KMS-11 (cell line): ENCODE results near the gene GPC3.

Source experiments
- H2AFZ ChIP-seq: fragments of 200-600 bp; sonication (generic); 2 replicates; pipeline ENCODE4 v1.6.1; 2016; ENCODE audit warnings: antibody characterized with exemption, mixed run types, low read depth
- H3K27ac ChIP-seq: fragments of 200-600 bp; sonication (generic); 2 replicates; pipeline ENCODE4 v1.6.1; 2016; ENCODE audit warnings: mild to moderate bottlenecking, mixed run types
- H3K27me3 ChIP-seq: fragments of 200-600 bp; sonication (generic); 2 replicates; pipeline ENCODE4 v1.6.1; 2017; ENCODE audit warnings: mild to moderate bottlenecking, low read depth, mixed run types, moderate library complexity; ENCODE audit not compliant: insufficient read depth
- H3K36me3 ChIP-seq: fragments of 200-600 bp; sonication (generic); 2 replicates; pipeline ENCODE4 v1.6.1; 2017; ENCODE audit warnings: mild to moderate bottlenecking, mixed run types; ENCODE audit not compliant: insufficient read depth
- H3K4me1 ChIP-seq: fragments of 200-600 bp; sonication (generic); 2 replicates; pipeline ENCODE4 v1.6.1; 2016; ENCODE audit warnings: mild to moderate bottlenecking, low read depth, mixed run types; ENCODE audit not compliant: poor library complexity, severe bottlenecking
- H3K4me2 ChIP-seq: fragments of 200-600 bp; sonication (generic); 2 replicates; pipeline ENCODE4 v1.7.0; 2016; ENCODE audit warnings: mild to moderate bottlenecking, mixed run types
- H3K4me3 ChIP-seq: fragments of 200-600 bp; sonication (generic); IDR thresholded peaks from 2 replicates; pipeline ENCODE4 v1.6.1; 2017; ENCODE audit warnings: low read depth, low read length, mixed read lengths; ENCODE audit not compliant: insufficient read depth
- H3K79me2 ChIP-seq: fragments of 200-600 bp; sonication (generic); 2 replicates; pipeline ENCODE4 v1.6.1; 2016; ENCODE audit warnings: low read depth, mixed run types; ENCODE audit not compliant: insufficient read depth
- H3K9ac ChIP-seq: fragments of 200-600 bp; sonication (generic); 2 replicates; pipeline ENCODE4 v1.6.1; 2016; ENCODE audit warnings: mild to moderate bottlenecking, mixed run types
- H4K20me1 ChIP-seq: fragments of 200-600 bp; sonication (generic); 2 replicates; pipeline ENCODE4 v1.6.1; 2016; ENCODE audit warnings: mild to moderate bottlenecking, mixed run types; ENCODE audit not compliant: insufficient read depth
- TF ChIP-seq, protein P1 (sequence below): fragments of 200-600 bp; sonication (generic); conservative IDR thresholded peaks from 2 replicates; pipeline ENCODE4 v1.6.1; 2017; ENCODE audit warnings: low read depth, mild to moderate bottlenecking, antibody characterized with exemption, low read length, moderate library complexity, mixed read lengths

GPC3 gene

DNA sequence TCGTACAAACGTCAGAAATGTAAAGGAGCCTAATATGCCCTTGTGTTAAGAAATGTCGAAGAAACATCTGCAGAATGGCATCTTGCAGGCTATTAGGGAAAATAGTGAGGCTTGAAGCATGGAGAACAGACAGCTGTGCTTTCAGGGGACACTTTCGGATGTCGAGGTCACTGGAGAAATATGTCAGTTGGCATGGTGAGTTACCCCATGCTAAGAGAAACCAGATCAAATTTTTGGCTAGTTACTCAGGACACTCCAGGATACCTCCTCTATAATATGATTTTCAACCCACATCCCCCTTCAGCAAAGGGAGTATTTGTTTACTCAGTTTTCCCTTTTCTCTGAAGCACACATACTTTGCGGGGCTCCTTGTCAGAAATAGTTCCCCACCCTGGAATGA is 171.4 kb downstream of the GPC3 start:
- Histone ChIP-seq H3K4me3 (no peak overlapping the region), H3K27me3 (no peaks in the 10 kb centered on the region), H3K36me3 (no peaks in the 10 kb centered on the region)

DNA sequence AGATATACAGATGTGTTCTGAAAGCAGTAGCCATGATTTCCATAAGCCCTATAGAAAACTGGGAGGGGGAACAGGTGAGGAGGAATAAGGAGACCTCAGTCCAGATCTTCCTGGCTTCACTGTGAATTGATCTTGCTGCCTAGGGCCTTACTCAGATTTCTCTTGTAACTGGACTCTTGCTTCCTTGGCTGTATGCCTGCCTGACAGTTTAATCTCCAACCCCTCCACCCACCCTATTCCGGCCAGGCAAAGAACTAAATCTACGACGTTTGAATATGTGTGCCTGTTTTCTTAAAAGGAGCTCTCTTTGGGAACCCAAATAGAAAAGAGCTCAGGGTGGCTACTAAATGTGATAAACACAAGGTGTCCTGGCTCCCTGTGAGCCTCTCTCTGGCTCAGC is 173.0 kb downstream of the GPC3 start:
- Histone ChIP-seq H3K4me3 (no peak overlapping the region), H3K9ac (no peak overlapping the region), H3K4me2 (no peak overlapping the region), H3K27me3 (no peaks in the 10 kb centered on the region), H2AFZ (no peak overlapping the region), H3K27ac (no peak overlapping the region), H3K36me3 (no peaks in the 10 kb centered on the region), H4K20me1 (no peaks in the 10 kb centered on the region), H3K4me1 (no peaks in the 10 kb centered on the region), H3K79me2 (no peaks in the 10 kb centered on the region)
- TF ChIP-seq, protein P1, sequence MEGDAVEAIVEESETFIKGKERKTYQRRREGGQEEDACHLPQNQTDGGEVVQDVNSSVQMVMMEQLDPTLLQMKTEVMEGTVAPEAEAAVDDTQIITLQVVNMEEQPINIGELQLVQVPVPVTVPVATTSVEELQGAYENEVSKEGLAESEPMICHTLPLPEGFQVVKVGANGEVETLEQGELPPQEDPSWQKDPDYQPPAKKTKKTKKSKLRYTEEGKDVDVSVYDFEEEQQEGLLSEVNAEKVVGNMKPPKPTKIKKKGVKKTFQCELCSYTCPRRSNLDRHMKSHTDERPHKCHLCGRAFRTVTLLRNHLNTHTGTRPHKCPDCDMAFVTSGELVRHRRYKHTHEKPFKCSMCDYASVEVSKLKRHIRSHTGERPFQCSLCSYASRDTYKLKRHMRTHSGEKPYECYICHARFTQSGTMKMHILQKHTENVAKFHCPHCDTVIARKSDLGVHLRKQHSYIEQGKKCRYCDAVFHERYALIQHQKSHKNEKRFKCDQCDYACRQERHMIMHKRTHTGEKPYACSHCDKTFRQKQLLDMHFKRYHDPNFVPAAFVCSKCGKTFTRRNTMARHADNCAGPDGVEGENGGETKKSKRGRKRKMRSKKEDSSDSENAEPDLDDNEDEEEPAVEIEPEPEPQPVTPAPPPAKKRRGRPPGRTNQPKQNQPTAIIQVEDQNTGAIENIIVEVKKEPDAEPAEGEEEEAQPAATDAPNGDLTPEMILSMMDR, result no peak

More for the DNA sequence above, 171.4 kb downstream of the GPC3 start:
- Histone ChIP-seq H3K79me2 (no peaks in the 10 kb centered on the region), H4K20me1 (no peaks in the 10 kb centered on the region), H3K4me1 (no peaks in the 10 kb centered on the region), H3K27ac (no peak overlapping the region), H3K4me2 (no peak overlapping the region), H3K9ac (no peak overlapping the region), H2AFZ (no peak overlapping the region)
- TF ChIP-seq, protein P1, result no peak

DNA sequence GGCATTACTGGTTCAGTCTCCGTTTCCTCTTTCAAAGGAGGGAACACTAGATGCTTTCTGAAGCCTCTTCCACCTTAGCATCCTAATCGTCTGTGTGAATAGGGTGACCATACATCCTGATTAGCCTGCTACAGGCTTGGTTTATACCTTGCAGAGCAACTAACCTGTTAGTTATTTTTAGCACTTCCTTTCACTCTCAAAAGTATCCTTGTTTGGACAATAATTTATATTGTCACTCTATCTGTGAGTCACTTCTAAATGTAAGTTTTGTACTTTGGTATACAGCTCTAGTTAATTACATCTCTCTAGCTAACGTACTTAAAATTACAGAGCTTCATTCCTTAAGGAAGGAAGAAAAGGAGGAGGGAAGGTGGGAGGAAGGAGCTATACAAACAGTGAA is 174.5 kb downstream of the GPC3 start:
- no peak overlapping the region for H3K4me2 ChIP-seq
- TF ChIP-seq, protein P1, result no peak
- no peaks in the 10 kb centered on the region for H3K79me2 ChIP-seq

DNA sequence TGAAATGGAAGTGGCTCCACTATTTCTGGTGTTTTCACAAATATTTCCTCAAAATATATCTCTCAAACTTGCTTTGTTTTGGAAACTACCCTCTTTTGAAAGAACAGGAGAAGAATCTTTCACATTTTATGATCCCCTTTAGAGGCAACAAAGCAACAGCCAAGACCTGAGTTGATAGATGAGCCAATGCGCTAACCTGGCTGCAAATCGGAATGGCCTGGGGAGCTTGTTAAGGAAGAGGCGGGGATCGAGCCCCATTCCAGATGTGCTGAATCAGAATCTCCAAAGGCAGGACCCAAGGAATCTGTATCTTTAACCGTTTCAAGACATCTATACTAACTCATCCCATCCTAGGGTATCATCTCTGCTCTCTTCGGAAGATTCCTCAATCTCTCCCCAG is 181.3 kb downstream of the GPC3 start:
- Histone ChIP-seq H3K27ac (no peak overlapping the region), H3K4me3 (no peak overlapping the region), H3K4me2 (no peak overlapping the region), H3K79me2 (no peaks in the 10 kb centered on the region), H2AFZ (no peak overlapping the region), H3K36me3 (no peaks in the 10 kb centered on the region), H3K4me1 (no peaks in the 10 kb centered on the region), H3K9ac (no peak overlapping the region), H4K20me1 (no peaks in the 10 kb centered on the region), H3K27me3 (no peaks in the 10 kb centered on the region)
- TF ChIP-seq, protein P1, result no peak

More for the DNA sequence above, 174.5 kb downstream of the GPC3 start:
- Histone ChIP-seq H3K27ac (no peak overlapping the region), H3K9ac (no peak overlapping the region), H3K4me3 (no peak overlapping the region), H3K36me3 (no peaks in the 10 kb centered on the region), H4K20me1 (no peaks in the 10 kb centered on the region), H3K4me1 (no peaks in the 10 kb centered on the region), H2AFZ (no peak overlapping the region), H3K27me3 (no peaks in the 10 kb centered on the region)

DNA sequence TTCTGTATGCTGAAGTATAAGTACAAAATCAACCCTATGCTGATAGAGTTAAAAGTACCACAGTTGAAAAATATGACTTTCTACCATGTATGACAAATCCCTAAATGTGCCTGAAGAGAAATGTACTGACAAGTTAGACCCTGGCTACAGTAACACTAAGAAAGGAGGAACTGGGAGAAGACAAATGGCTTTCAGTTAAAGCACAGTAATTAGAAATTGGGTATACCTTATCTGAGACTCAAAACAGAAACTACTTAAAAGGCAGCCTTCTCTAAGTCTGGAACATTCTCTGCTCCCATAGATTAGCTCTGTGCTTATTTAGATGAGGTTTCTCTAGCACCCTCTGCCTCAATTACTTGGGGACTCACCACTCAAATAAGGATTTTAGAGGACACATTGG is 189.1 kb downstream of the GPC3 start:
- H4K20me1 ChIP-seq, result no peaks in the 10 kb centered on the region
- H2AFZ ChIP-seq, result no peak overlapping the region
- no peaks in the 10 kb centered on the region for H3K36me3 ChIP-seq
- H3K27me3 ChIP-seq, result no peaks in the 10 kb centered on the region
- H3K4me2 ChIP-seq, result no peak overlapping the region
- no peak overlapping the region for H3K9ac ChIP-seq
- TF ChIP-seq, protein P1, result no peak
- H3K4me3 ChIP-seq, result no peak overlapping the region
- no peaks in the 10 kb centered on the region for H3K79me2 ChIP-seq
- H3K4me1 ChIP-seq, result no peaks in the 10 kb centered on the region
- H3K27ac ChIP-seq, result no peak overlapping the region
